SK-N-SH treated with all-trans-retinoic acid at 6 μM for 48 hours (cell line): ENCODE measurements around the gene ARHGAP44.
"Not testable (repeated sequence)": the region's sequence is repeated elsewhere in the genome, so short reads cannot be mapped to it uniquely, and the experiment has no call there.

Experiments
- ATAC-seq: fragments of 200-7000 bp; cut with Tn5 transposase; 3 replicates; pipeline ENCODE4 v1.9.1; 2020; ENCODE audit warnings: mild to moderate bottlenecking, moderate library complexity
- ARNTL ChIP-seq: fragments of 450-650 bp; formaldehyde crosslinking; IDR thresholded peaks from 2 replicates; pipeline ENCODE4 v1.5.0; 2020; ENCODE audit warnings: low read depth, mild to moderate bottlenecking, moderate library complexity, borderline replicate concordance
- BACH2 ChIP-seq: fragments of 250-450 bp; sonication (Bioruptor Pico); IDR thresholded peaks from 2 replicates; pipeline ENCODE4 v1.9.0; 2021; ENCODE audit warnings: mild to moderate bottlenecking, borderline replicate concordance
- CREB5 ChIP-seq: fragments of 250-450 bp; sonication (Bioruptor Pico); IDR thresholded peaks from 2 replicates; pipeline ENCODE4 v1.5.1; 2020; ENCODE audit warnings: low read depth, mild to moderate bottlenecking, moderate library complexity
- CSDC2 ChIP-seq: fragments of 250-450 bp; sonication (Bioruptor Pico); IDR thresholded peaks from 2 replicates; pipeline ENCODE4 v1.5.0; 2020; ENCODE audit warnings: mild to moderate bottlenecking, moderate library complexity
- ESRRG ChIP-seq: fragments of 250-450 bp; sonication (Bioruptor Pico); IDR thresholded peaks from 2 replicates; pipeline ENCODE4 v1.6.1; 2021; ENCODE audit warnings: mild to moderate bottlenecking
- GLIS3 ChIP-seq: fragments of 250-450 bp; sonication (Bioruptor Pico); IDR thresholded peaks from 2 replicates; pipeline ENCODE4 v1.5.0; 2020; ENCODE audit warnings: mild to moderate bottlenecking, moderate library complexity
- OSR1 ChIP-seq: fragments of 250-450 bp; sonication (Bioruptor Pico); IDR thresholded peaks from 2 replicates; pipeline ENCODE4 v1.8.0; 2022; ENCODE audit warnings: moderate library complexity, mild to moderate bottlenecking, inconsistent platforms
- POU6F1 ChIP-seq: fragments of 250-450 bp; sonication (Bioruptor Pico); IDR thresholded peaks from 2 replicates; pipeline ENCODE4 v1.8.0; 2021; ENCODE audit warnings: low read depth, mild to moderate bottlenecking, moderate library complexity, borderline replicate concordance
- PPARA ChIP-seq: fragments of 250-450 bp; sonication (Bioruptor Pico); IDR thresholded peaks from 2 replicates; pipeline ENCODE4 v1.5.0; 2020; ENCODE audit warnings: mild to moderate bottlenecking, borderline replicate concordance
- RARB ChIP-seq: fragments of 250-450 bp; sonication (Bioruptor Pico); IDR thresholded peaks from 2 replicates; pipeline ENCODE4 v1.8.0; 2021; ENCODE audit warnings: mild to moderate bottlenecking, moderate library complexity
- SNAI2 ChIP-seq: fragments of 250-450 bp; sonication (Bioruptor Pico); IDR thresholded peaks from 2 replicates; pipeline ENCODE4 v1.5.0; 2020; ENCODE audit warnings: mild to moderate bottlenecking, moderate library complexity
- TCF4 ChIP-seq: fragments of 250-450 bp; sonication (Bioruptor Pico); IDR thresholded peaks from 2 replicates; pipeline ENCODE4 v1.8.0; 2021; ENCODE audit warnings: mild to moderate bottlenecking, moderate library complexity, borderline replicate concordance
- TOX ChIP-seq: fragments of 250-450 bp; sonication (Bioruptor Pico); IDR thresholded peaks from 2 replicates; pipeline ENCODE4 v1.8.0; 2021; ENCODE audit warnings: mild to moderate bottlenecking, moderate library complexity, borderline replicate concordance
- TSHZ2 ChIP-seq: fragments of 250-450 bp; sonication (Bioruptor Pico); IDR thresholded peaks from 2 replicates; pipeline ENCODE4 v1.5.0; 2020; ENCODE audit warnings: mild to moderate bottlenecking, moderate library complexity
- ZC3H10 ChIP-seq: fragments of 250-450 bp; sonication (Bioruptor Pico); IDR thresholded peaks from 2 replicates; pipeline ENCODE4 v1.5.1; 2021; ENCODE audit warnings: mild to moderate bottlenecking, moderate library complexity
- ZFP3 ChIP-seq: fragments of 250-450 bp; sonication (Bioruptor Pico); IDR thresholded peaks from 2 replicates; pipeline ENCODE4 v1.5.0; 2020; ENCODE audit warnings: mild to moderate bottlenecking, moderate library complexity
- ZNF565 ChIP-seq: fragments of 450-650 bp; formaldehyde crosslinking; conservative IDR thresholded peaks from 2 replicates; pipeline ENCODE4 v1.5.0; 2020; ENCODE audit warnings: low read depth, mild to moderate bottlenecking, moderate library complexity
- ZNF70 ChIP-seq: fragments of 450-650 bp; formaldehyde crosslinking; IDR thresholded peaks from 2 replicates; pipeline ENCODE4 v1.5.0; 2020; ENCODE audit warnings: mild to moderate bottlenecking, moderate library complexity
- ZNF8 ChIP-seq: fragments of 450-650 bp; formaldehyde crosslinking; IDR thresholded peaks from 2 replicates; pipeline ENCODE4 v1.5.0; 2020; ENCODE audit warnings: mild to moderate bottlenecking, moderate library complexity

The ARHGAP44 gene

DNA sequence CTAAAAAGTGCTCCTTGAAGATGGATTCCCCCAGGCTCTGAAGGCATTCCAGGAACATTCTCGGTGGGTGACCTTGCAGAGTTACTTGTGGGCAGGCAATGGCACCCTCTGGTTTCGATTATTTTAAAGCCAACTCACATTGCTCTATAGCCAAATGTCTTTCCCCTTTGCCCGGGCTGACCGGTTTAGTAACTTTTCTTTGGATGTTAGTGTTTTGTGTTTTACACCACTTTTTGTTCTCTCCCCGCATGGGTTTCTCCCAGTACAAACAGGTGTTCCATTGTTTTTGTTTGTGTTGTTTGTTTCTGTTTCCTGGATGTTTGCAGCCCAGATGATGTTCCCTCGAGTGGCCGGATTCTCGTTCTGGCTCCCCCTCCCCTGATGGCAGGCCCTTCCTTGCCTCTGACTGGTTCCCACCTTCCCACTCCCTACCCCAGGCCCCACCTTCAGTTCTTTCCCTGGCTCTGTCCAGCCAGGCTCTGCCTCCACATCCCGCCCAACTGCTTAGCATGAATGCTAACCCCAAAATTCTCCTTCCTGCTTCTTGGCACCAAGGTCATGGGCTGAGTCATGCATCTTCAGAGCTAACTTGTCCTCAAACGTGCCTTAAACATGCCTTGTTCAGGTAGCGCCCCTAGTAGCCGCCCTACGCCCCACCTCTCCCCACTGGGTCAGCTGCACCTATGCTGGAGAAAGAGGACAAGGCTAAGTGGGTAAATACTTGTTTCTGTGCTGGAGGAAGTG is 187.9 kb downstream of the ARHGAP44 start (continued):
- TF ChIP-seq POU6F1 (CRISPR knock-in tag) = no peak
- no peak for TF ChIP-seq ZFP3 (CRISPR knock-in tag)
- TF ChIP-seq SNAI2 (CRISPR knock-in tag) = no peak
- no peak for TF ChIP-seq CSDC2 (CRISPR knock-in tag)

GRCh38 chr17:12978787-12979186 is 189.5 kb downstream of the ARHGAP44 start:
- ATAC-seq = not testable (repeated sequence)

DNA sequence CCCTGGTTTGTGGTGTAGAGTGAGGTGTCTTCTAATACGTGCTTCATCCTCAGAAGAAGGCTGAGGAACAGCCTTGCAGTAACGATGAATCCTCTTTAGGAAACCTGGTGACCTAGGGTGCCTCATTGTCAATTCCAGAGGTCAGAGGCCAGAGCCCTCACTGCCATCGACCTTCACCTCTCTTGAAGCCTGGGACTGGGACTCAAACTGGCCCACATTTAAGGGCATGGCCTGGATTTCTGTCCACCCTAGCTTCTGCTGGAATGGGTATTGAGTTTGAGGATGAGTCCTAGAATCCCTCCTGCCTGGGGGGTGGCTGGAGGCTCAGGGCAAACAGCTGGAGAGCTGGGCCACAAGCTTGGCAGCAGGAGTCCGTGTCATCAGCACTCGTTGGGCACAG is 189.9 kb downstream of the ARHGAP44 start:
- TF ChIP-seq BACH2 (no peak), OSR1 (CRISPR knock-in tag) (no peak), PPARA (CRISPR knock-in tag) (no peak), ZNF8 (CRISPR knock-in tag) (no peak), GLIS3 (CRISPR knock-in tag) (no peak), TOX (CRISPR knock-in tag) (no peak), TCF4 (CRISPR knock-in tag) (no peak), ZNF70 (CRISPR knock-in tag) (no peak), ZNF565 (no peak), RARB (CRISPR knock-in tag) (no peak), POU6F1 (CRISPR knock-in tag) (no peak)
- no peak for ATAC-seq

DNA sequence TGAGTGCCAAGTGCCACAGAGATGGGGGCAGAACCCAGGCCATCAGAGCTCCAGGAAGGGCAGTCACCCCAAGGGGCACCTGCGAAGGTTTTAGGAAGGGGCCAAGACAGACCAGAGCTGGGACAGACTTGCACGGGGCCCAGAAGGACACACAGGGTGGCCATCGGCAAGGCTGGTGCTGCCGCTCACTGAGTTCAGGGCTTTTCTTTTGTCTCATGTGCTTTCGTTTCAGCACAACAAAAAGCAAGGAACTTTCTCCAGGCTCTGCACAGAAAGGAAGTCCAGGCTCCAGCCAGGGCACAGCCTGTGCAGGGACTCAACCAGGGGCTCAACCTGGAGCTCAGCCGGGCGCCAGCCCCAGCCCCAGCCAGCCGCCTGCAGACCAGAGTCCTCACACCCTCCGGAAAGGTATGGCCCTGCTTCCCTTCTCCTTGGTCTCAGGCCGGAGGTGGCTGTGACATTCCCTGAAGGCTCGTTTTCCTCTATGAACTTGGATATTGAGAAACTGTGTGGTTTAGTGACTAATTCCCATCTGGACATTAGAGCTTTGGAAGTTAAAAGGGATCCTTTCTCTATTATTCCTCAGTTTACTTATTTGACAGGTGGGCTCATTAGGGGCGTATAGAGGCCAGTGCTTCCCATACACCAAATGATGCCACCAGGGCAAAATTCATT is 190.7 kb downstream of the ARHGAP44 start:
- TF ChIP-seq ZNF8 (CRISPR knock-in tag) (no peak), TOX (CRISPR knock-in tag) (no peak), ESRRG (CRISPR knock-in tag) (no peak), CREB5 (CRISPR knock-in tag) (no peak), GLIS3 (CRISPR knock-in tag) (no peak), POU6F1 (CRISPR knock-in tag) (no peak)
- ATAC-seq = no peak

GRCh38 chr17:12982224-12982623 is 192.9 kb downstream of the ARHGAP44 start:
- no peak for ATAC-seq
- TF ChIP-seq ZC3H10 (CRISPR knock-in tag) (no peak), TCF4 (CRISPR knock-in tag) (no peak), OSR1 (CRISPR knock-in tag) (no peak), ZNF70 (CRISPR knock-in tag) (no peak), ZNF8 (CRISPR knock-in tag) (no peak), TSHZ2 (CRISPR knock-in tag) (no peak), CSDC2 (CRISPR knock-in tag) (no peak), PPARA (CRISPR knock-in tag) (no peak), ARNTL (CRISPR knock-in tag) (no peak)
